Measurements from ENCODE around the gene PDE11A. TPM values are rescaled to one million over a fixed set of nuclear protein-coding genes. Genes with fewer than 3 reads are reported as not detected.
"Not testable (repeated sequence)": the region's sequence is repeated elsewhere in the genome, so short reads cannot be mapped to it uniquely, and the experiment has no call there.

PDE11A gene
- total RNA-seq, 1 experiment from 2014 or later = 0.43 TPM

DNA sequence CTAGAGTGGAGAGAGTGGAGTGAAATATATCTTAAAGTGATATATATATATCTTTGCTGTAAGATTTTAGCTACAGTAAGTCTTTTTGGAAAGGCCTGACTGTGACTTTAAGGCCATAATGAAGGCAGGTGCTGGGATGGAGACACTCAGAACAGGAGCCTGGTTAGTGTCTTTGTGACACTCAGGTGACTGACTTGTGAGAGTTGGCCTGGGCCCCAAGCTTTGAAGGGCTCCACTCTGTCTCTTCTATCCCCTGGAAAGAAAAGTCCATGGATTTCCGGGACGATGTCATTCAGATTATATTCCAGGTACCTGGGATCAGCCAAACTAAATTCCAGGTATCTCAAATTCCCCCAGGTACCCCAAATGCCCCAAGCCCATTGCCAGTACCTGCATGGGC is 276.6 kb downstream of the PDE11A start:
- no peaks in the 10 kb centered on the region for H3K9me3 ChIP-seq (replicated peaks)
- H3K27ac ChIP-seq = no peak overlapping the region
- no peaks in the 10 kb centered on the region for H3K27me3 ChIP-seq
- no peak overlapping the region for H3K4me3 ChIP-seq
- no peak for DNase-seq
- no peaks in the 10 kb centered on the region for H3K4me1 ChIP-seq
- H3K36me3 ChIP-seq = no peaks in the 10 kb centered on the region

DNA sequence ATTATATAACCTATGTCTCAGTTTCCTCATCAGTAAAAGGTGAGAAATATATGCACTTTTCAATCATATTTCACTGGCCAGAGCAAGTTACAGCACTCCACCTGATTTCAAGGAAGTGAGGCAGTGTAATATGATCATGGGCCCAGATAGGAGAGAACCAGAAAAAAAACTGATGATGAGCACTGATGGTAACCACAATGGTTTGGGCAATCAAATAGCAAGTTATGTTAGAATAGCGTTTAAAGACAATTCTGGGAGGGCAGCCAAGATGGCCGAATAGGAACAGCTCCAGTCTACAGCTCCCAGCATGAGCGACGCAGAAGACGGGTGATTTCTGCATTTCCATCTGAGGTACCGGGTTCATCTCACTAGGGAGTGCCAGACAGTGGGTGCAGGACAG is 287.4 kb downstream of the PDE11A start:
- DNase-seq; H3K36me3 ChIP-seq; H3K4me1 ChIP-seq; H3K4me3 ChIP-seq; H3K27ac ChIP-seq; H3K9me3 ChIP-seq (replicated peaks); H3K27me3 ChIP-seq: not testable (repeated sequence)

GRCh38 chr2:177784745-177785067 is 287.9 kb downstream of the PDE11A start:
- Histone ChIP-seq H3K4me1 (peaks cover 7% of the 10 kb centered on the region; the same call in 1 of the 2 replicates), H3K36me3 (no peaks in the 10 kb centered on the region), H3K9me3 (replicated peaks) (no peaks in the 10 kb centered on the region), H3K4me3 (no peak overlapping the region), H3K27ac (no peak overlapping the region), H3K27me3 (no peaks in the 10 kb centered on the region)
- no peak for DNase-seq

- Histone ChIP-seq H3K36me3 (no peaks in the 10 kb centered on the region), H3K27me3 (no peaks in the 10 kb centered on the region), H3K4me3 (no peak overlapping the region), H3K9me3 (replicated peaks) (no peaks in the 10 kb centered on the region), H3K27ac (no peak overlapping the region), H3K4me1 (peaks cover 7% of the 10 kb centered on the region; the same call in 1 of the 2 replicates)
- DNase-seq = peak in 1 of 2 experiments; percentile 50
Observed at GRCh38 chr2:177783835-177784744, 288.5 kb downstream of the PDE11A start.

DNA sequence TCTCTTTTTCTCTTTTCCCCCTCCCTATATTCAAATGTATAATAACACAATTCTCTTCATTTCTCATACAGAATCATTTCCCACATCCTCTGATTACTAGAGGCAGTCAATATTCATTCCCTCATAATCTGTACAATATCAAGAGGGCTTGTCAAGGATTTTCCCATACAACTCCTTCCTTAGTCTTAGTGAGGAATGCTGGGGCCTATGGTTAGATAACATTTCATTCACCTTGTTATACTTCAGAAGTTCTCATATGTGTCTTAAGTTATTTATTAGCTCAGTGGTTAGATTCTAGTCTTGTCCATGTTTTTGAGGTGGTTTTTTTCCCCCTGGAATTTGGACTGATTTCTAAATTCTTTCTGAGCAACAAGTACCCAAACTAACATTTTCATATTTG is 289.5 kb downstream of the PDE11A start:
- Histone ChIP-seq H3K27ac (no peak overlapping the region), H3K4me3 (no peak overlapping the region), H3K36me3 (no peaks in the 10 kb centered on the region), H3K9me3 (replicated peaks) (no peaks in the 10 kb centered on the region), H3K4me1 (peaks cover 7% of the 10 kb centered on the region; the same call in 1 of the 2 replicates), H3K27me3 (peaks cover 5% of the 10 kb centered on the region)
- no peak for DNase-seq

DNA sequence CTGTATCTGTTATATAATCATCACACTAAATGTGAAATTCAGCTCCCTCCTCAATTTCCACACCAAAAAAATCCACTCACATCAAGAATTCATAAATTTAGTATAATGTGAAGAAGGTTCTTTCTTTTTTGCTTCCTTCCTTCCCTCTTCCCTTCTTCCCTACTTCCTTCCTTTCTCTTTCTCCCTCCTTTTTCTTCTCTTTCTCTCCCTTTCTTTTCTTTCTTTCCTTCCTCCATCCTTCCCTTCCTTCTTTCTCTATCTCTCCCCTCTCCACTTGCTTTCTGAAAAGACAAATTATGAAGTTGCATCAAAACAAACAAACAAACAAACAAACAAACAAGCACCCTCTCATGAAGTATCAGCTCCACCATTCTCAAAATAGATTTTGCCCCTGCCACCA is 290.0 kb downstream of the PDE11A start:
- Histone ChIP-seq H3K9me3 (replicated peaks) (no peaks in the 10 kb centered on the region), H3K36me3 (no peaks in the 10 kb centered on the region), H3K4me3 (no peak overlapping the region), H3K27me3 (peaks cover 6% of the 10 kb centered on the region), H3K27ac (no peak overlapping the region), H3K4me1 (peaks cover 7% of the 10 kb centered on the region; the same call in 1 of the 2 replicates)
- no peak for DNase-seq

- H3K4me1 ChIP-seq = 0 out of 2 replicates have a peak, but pooled peaks cover 2% of the 10 kb centered on the region
- H3K4me3 ChIP-seq = no peak overlapping the region
- DNase-seq = no peak
- no peaks in the 10 kb centered on the region for H3K36me3 ChIP-seq
- H3K27me3 ChIP-seq = peaks cover 6% of the 10 kb centered on the region
- H3K27ac ChIP-seq = no peak overlapping the region
- H3K9me3 ChIP-seq (replicated peaks) = no peaks in the 10 kb centered on the region
Observed at GRCh38 chr2:177778472-177778871, 294.1 kb downstream of the PDE11A start.

- Histone ChIP-seq H3K4me3 (no peak overlapping the region), H3K27ac (no peak overlapping the region), H3K36me3 (no peaks in the 10 kb centered on the region), H3K27me3 (no peaks in the 10 kb centered on the region), H3K9me3 (replicated peaks) (no peaks in the 10 kb centered on the region), H3K4me1 (0 out of 2 replicates have a peak, but pooled peaks cover 3% of the 10 kb centered on the region)
- DNase-seq = peak in 1 of 2 experiments; percentile 42
Observed at GRCh38 chr2:177772529-177772928, 300.0 kb downstream of the PDE11A start.

DNA sequence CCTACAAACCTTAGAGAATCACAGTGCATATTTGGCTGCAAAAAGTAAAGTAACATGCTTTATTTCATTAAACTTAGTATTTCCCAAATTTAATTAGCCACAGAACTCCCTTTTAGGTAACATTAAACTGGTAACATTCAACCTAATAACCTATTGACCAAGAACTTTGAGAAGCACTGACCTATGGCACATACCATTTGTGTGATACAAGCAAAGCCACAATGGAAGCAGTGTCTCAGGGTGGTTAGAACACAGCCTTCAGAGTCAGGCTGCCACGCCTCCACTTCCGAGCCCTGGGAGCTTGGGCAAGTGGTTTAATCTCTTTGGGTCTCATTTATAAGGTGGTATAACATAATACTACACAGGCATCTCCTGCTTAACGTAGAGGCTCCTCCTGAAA is 301.4 kb downstream of the PDE11A start:
- 0 out of 2 replicates have a peak, but pooled peaks cover 3% of the 10 kb centered on the region for H3K4me1 ChIP-seq
- peak; percentile 30 to 37 for DNase-seq
- no peaks in the 10 kb centered on the region for H3K9me3 ChIP-seq (replicated peaks)
- no peak overlapping the region for H3K4me3 ChIP-seq
- H3K27ac ChIP-seq = no peak overlapping the region
- H3K36me3 ChIP-seq = no peaks in the 10 kb centered on the region
- H3K27me3 ChIP-seq = no peaks in the 10 kb centered on the region

DNA sequence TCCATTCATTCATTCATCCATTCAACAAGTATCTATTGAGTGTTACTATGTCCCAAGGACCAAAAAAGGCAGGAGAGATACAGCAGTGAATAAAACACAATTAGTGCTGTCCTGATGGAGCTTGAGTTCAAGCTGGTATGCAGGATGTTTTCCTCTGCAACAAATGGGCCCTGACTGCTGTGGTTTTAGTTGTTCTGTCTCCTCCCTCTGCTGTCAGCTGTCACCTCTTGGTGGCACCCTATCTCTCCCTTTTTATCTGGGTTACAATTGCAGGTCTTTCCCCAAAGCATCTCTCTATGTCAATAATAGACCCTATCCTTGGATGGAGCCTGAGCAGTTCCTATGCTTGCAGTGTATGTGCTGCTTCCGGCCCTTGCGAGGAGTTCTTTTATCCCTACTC is 304.8 kb downstream of the PDE11A start:
- Histone ChIP-seq H3K9me3 (replicated peaks) (no peaks in the 10 kb centered on the region), H3K27ac (no peak overlapping the region), H3K27me3 (no peaks in the 10 kb centered on the region), H3K4me1 (0 out of 2 replicates have a peak, but pooled peaks cover 3% of the 10 kb centered on the region), H3K36me3 (no peaks in the 10 kb centered on the region), H3K4me3 (no peak overlapping the region)
- no peak for DNase-seq

- Histone ChIP-seq H3K27me3 (no peaks in the 10 kb centered on the region), H3K36me3 (no peaks in the 10 kb centered on the region), H3K4me3 (no peak overlapping the region), H3K9me3 (replicated peaks) (no peaks in the 10 kb centered on the region), H3K4me1 (no peaks in the 10 kb centered on the region), H3K27ac (no peak overlapping the region)
- DNase-seq = no peak
Observed at GRCh38 chr2:177765698-177766097, 306.9 kb downstream of the PDE11A start.

DNA sequence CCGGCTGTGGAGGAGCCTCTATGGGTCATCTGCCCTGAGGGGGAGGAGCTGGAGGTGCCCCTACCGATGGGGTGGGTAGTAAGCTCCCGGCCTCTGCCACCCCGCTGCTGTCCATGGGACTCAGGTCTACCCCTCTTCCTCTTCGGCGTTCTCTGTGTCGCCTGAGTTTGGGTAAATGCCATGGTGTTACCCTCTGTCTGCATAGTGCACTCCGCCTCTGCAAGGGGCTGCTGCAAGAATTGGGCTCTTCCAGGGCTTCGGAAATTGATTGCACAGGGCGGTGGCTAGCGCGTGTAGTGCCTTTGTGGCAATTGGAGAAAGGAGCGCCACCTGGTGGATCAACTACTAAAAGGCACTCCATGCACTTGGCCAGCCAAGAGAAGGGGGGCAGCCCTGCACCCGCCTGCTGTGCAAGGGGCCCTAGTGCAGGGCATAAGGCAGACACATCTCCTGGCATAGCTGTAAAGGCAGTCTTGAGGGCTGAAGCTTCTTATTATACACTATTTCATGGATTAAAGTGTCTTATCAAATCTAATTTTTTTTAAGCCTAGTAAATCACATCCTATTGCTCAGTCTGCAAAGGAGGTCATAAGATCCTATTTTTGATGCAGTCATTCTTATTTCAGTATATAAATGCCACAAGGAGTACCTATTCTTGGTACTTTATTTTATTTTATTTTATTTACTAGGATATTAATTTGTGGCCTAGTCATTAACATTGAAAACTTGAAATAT is 308.9 kb downstream of the PDE11A start:
- H3K4me3 ChIP-seq = peak overlapping the region; percentile 3; the same call in 1 of the 2 replicates

GRCh38 chr2:177759443-177759842 is 313.1 kb downstream of the PDE11A start:
- H3K4me3 ChIP-seq = no peak overlapping the region
- peaks cover 23% of the 10 kb centered on the region for H3K4me1 ChIP-seq
- no peaks in the 10 kb centered on the region for H3K9me3 ChIP-seq (replicated peaks)
- no peak overlapping the region for H3K27ac ChIP-seq
- no peaks in the 10 kb centered on the region for H3K27me3 ChIP-seq
- no peak for DNase-seq
- no peaks in the 10 kb centered on the region for H3K36me3 ChIP-seq

More for the DNA sequence above, 308.9 kb downstream of the PDE11A start:
- H3K4me1 ChIP-seq = peaks cover 7% of the 10 kb centered on the region
- DNase-seq = peak; percentile 83 to 89
- H3K36me3 ChIP-seq = no peaks in the 10 kb centered on the region
- no peak overlapping the region for H3K27ac ChIP-seq
- no peaks in the 10 kb centered on the region for H3K27me3 ChIP-seq
- no peaks in the 10 kb centered on the region for H3K9me3 ChIP-seq (replicated peaks)

GRCh38 chr2:177758591-177759371 is 313.8 kb downstream of the PDE11A start:
- H3K27me3 ChIP-seq = no peaks in the 10 kb centered on the region
- H3K4me1 ChIP-seq = peaks cover 28% of the 10 kb centered on the region
- H3K9me3 ChIP-seq (replicated peaks) = no peaks in the 10 kb centered on the region
- H3K36me3 ChIP-seq = no peaks in the 10 kb centered on the region
- peak overlapping the region; percentile 69 for H3K27ac ChIP-seq
- peak overlapping the region; percentile 40 for H3K4me3 ChIP-seq
- DNase-seq = peak; percentile 82
